Measurements from ENCODE around the gene CRISPLD2.
A peak's percentile ranks its signal among the peaks of the same experiment; 100 is the strongest.

- TF ChIP-seq POLR2A (IDR thresholded peaks at IDR 0.05) (peak; percentile 84), CTCF (IDR thresholded peaks at IDR 0.05) (peak in 1 of 3 donors; percentile 10)
Measured at GRCh38 chr16:84819644-84820304, at the start of gene CRISPLD2.
